LHCN-M2 (cell line): ENCODE measurements around the gene PPP1R9B. TPM values are rescaled to one million over a fixed set of nuclear protein-coding genes. Genes with fewer than 3 reads are reported as not detected.

Experiments used
- DNase-seq: peaks from one replicate; pipeline ENCODE4 v3.0.0-alpha.2; 2012; ENCODE audit warnings: low read depth
- total RNA-seq: library from RNA; depleted of rRNA; stranded (reverse); fragments of >200 nt; gene quantifications from 2 replicates; pipeline ENCODE4 v1.2.3, GENCODE V29; 2014

The PPP1R9B gene
- total RNA-seq, 1 experiment from 2014 or later: 42.7 TPM

DNA sequence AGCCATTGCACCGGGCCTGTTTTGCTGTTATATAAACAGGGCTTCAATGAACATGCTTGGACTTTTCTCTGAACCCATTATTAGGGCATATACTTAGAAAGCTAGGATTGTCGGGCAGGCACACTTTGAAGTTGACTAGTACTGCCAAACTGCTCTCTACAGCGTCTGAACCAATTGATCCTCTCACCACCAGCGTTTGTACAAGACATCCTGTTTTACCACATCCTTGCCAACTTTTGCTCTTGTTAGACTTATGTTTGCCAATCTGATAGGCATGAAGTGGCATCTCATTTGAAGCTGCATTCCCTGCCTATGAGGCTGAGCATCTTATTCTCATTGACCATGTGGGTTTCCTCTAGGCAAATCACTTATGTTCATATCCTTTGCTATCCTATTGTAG is 7.4 kb upstream of the PPP1R9B start:
- DNase-seq: no peak

DNA sequence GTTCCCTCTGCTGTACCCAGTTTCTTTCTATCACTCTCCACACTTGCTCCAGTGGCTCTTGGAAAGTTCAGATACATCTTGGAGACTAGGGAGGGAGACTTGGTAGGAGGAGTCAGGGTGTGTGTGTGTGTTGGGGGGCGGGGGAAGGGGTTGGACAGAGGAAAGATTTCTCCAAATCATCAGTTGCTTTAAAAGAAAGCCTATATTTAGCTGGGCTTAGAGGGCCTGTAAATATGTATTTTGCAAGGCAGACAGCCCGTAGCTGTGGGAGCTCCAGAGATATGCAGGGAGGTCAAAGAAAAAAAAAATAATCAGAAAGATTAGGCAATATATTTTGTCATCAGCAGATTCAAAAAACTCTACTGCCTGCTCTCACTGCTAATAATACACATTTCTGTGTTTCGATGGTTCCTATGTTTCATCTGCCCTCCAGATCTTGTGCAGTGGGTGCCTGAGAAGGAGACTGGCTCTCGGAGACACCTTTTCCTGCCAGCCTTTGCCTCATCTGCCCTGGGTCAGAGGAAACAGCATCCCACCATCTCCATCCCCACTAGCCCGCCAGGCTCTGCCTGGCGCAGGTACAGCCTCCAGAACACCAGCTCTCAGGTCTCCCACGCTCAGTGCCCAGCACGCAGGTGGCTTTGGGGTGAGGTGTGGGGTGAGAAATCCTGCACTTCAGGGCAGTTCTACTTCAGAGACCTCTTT is 4.8 kb upstream of the PPP1R9B start:
- DNase-seq: peak; percentile 48

DNA sequence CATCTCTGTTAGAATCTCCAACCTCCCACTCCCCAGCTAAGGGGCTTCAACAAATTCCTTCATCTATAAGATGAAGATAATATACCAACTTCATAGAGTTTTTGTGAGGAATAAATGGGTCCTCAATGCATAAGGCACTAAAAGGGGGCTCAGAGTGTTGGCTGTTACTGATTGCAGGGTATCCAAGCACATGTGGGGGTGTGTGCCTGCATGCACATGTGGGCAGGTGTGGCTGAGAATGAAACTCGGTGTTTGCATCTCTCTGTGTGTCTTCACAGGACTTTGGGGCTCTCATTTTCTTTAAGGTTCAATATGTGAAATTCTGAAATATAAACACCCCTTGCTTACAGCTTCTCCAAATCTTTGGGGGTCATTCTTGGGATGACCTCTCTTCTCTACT is 4.1 kb upstream of the PPP1R9B start:
- DNase-seq: no peak

DNA sequence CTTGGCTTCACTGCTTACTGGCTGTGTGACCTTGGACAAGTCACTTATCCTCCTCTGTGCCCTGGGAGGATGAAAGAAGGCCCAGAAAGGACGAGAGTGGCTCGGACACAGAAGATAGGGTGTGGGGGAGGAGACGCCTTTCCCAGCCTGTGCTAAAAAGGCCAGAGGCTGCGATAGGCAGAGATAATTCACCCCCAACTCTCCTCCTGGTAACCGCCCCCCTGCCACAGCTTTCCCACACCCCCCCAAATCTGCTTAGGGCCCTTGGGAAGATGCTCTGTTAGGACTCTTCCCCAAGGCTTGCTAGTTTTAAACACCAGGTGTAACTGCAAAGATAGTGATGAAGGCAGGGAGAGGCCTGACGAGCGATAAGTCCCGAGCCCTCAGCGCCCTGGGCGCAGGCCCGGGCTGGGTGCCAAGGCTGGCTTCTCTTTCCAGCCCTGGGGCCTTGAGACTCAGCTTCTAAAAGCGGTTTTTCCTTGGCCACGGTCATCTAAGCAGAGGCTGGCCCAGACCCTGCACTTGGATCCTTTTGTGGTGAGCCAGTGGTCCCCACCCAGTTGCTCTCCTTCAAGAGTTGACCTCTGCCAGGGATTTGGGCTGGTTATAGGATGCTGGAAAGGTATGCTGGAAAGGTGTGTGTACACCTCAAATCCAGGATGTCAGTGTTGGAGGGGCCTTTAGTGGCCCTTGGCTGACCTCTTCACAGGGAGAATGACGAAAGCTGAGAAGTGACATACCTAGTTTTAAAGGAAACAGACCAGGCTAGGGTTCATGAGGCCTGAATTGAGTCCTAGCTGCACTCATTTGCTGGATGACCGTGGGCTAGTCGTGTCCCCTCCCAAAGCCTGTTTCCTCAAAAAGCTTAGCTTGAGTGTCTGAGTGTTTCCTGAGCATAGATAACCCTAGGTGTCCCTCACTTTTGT is 3.4 kb upstream of the PPP1R9B start:
- DNase-seq: no peak

DNA sequence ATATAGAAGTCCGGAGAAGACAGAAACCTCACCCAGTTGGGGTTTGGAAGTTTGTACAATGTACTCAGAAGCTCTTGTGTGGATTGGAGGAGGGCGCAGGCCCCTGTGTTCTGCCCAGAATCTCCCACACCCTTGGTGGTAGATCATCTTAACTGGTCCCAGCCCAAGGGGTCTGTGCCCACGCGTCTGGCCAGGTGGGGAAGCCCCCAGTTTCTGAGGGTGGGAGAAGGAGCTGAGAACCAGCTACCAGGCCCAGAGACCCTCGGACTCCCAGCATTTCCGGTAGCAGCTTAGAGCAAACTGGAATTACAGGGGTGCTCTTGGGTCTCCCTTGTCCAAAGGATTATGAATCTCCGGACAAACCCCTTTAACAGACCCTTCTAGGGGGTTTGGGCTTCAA is 2.3 kb upstream of the PPP1R9B start:
- no peak for DNase-seq

DNA sequence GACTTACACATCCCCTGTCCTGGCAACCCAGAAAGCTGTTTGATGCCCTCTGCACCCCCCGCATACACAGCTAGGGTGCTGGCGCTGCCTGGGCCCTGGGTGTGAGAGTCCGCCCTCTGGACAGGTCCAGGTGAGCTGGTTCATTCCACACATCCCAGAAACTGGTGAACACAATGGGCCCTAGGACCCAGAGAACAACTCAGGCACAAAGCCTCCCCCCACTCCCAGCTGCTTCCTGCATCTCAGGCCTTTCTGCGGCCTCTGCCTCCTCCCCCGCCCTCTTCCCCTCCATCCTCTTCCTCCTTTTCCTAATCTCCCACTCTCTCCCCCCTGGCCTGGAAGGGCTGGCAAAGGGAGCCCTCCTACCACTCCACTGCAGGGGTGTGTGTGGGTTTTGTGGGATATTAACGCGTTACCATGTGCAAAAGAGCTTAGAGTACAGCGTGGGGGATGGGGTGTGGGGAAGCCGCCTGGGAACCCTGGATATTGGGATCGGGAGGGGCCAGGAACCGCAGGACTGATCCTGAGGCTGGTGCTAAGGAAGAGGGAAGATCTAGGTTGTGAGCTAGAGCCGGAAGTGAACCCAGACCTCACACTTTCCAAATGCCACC is 1.6 kb upstream of the PPP1R9B start:
- DNase-seq: peak; percentile 90

DNA sequence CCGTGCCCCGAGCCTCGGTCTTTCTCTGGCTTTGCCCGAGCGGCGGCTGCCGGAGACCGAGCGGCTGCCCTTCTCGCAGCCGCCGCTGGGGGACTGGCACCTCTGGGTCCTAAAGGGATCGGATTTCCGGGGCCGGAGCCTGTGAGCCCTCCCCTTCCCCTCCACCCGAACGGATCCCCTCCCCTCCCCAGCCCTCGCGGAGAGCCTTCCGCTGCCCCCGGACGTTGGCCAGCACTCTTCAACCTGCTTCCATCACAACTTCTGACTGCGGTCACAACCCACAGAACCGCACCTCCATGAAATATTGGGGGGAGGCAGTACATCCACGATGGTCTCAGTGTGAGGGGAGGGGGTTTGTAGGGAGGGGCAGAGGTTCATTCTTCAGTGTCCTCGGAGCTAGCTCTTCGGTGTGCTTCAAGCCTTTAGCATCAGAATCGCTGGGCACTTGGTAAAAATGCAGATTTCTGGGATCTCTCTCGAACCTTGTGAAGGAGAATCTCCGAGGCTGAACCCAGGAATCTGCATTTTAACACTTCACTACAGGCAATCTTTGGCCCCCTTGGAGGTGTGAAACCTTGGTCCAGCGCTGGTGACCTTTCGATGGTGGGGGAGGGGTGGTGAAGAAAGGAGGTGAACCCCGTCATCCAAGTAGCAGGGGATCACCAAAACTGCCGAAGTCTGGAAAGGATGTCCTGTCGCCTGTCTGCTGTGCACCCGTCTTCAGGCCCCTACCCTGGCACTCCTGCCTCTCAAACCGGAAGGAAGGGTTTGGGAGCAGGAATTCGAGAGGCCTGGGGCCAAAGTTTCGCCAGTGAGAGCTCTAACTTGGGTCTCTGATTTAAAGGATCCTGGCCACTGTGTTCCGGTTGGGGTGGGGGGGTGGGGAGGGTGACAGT is 812 bp upstream of the PPP1R9B start:
- DNase-seq: peak; percentile 87

DNA sequence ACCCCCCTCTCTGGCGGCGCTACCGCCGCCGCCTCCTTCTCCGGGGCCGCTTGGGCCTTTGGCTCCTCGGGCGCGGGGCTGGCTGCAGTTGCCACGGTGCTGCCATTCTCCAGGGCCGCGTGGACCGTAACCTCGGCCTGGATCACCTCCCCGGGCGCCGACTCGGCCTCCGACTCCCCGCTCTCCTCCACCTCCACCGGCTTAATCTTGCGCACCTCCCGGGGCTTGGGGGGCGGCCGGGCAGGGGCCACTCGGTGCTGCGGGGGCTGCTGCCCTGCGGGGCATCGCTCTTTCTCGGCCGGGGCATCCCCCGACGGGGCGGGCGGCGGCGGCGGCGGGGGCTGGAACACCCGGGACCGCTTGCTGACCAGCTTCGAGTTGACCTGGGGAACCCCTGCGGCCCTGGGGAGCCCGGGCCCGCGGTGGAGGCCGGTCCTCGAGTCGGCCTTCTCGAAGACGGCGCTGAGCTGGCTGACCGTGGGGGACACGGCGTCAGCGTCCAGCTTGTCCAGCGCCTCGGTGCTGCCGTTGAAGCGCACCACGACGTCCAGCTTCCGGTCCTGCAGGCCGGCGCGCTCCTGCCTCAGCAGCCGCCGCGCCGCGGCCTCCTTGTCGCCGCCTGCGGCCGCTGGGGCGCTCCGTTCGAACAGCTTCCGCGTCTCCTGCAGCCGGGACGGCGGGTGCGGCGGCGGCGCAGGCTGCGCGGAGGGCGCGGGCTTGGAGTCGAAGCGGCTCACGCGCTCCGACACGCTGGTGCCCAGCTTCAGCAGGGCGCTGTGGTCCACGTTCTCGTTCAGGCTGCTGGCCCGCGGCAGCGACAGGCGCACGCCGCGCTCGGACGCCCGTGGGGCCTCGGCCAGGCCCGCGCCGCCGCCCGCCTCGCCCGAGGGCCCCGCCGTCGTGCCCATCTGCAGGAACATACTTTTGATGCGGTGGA is 792 bp downstream of the PPP1R9B start:
- DNase-seq: peak; percentile 56

DNA sequence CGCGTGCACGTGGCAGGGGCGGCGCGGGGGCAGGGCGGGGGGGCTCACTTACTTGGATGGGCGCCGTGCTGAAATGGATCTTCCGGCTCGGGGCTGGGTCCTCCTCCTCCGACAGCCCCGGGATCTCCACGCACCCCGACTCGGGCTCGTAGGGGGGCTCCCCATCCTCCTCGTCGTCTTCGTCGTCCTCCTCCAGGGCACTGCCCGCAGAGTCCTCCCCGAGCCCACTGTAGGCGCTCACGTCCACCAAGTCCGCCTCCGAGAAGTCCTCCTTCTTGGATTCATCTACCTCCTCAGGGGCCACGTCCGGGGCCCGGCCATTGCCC is 1.4 kb downstream of the PPP1R9B start:
- DNase-seq: no peak

DNA sequence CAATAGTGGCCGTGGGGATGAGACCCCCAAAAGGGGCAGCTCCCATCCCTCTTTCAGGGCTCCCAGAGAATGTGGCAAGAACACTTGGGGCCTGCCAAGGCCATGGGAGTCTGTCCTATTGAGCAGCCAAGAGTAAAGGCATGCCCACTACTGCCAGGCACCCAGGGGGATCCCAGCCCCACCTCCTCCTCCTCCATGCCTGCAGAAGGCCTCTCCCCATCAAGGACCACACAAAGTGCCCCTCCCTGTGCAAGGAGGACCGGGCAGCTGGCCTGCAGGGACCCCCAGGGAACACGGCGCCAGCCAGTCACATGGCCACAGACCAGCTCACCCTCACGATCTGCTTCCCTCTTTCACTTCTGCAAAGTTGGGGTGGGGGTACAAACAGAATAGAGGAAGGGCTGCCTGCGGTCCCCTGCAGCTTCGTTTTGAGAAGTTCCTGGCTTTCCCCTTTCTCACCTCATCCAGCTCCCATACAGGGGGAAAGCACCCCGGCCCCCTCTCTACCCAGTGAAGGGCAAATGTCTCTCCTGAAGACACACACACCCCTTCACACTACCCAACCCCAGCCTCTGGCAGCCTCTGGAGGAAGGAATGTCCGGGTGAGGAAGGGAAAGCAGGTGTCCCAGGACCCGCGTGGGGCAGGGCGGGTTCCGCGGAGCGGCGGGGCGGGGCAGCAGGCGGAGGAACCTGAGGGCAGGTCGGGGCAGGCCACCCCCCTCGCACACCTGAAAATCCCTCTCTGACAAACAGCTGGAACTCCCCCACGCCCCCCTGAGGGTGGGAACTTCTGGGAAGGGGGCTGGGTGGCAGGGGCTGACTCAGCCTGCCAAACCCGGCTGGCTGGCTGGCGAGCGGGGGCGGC is 2.0 kb downstream of the PPP1R9B start:
- peak; percentile 56 for DNase-seq

DNA sequence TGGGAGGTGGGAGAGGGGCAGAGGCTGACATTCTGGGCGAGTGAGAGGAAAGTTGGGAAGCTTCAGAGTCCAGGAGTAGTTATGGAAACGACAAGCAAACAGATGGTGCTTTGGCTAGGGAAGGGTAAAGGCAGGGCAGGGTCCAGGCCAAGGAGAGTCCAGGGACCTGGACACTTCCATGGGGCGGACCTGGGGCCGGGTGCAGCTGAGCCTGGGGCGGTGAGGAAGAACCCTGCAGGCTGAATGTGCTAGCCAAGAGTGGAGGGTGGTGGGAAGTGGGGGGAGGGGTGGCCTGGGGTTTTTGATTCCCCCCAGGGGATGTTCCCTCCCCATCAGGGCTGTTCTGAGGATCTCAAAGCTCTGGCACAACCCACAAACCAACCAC is 2.6 kb downstream of the PPP1R9B start:
- DNase-seq: peak; percentile 40

DNA sequence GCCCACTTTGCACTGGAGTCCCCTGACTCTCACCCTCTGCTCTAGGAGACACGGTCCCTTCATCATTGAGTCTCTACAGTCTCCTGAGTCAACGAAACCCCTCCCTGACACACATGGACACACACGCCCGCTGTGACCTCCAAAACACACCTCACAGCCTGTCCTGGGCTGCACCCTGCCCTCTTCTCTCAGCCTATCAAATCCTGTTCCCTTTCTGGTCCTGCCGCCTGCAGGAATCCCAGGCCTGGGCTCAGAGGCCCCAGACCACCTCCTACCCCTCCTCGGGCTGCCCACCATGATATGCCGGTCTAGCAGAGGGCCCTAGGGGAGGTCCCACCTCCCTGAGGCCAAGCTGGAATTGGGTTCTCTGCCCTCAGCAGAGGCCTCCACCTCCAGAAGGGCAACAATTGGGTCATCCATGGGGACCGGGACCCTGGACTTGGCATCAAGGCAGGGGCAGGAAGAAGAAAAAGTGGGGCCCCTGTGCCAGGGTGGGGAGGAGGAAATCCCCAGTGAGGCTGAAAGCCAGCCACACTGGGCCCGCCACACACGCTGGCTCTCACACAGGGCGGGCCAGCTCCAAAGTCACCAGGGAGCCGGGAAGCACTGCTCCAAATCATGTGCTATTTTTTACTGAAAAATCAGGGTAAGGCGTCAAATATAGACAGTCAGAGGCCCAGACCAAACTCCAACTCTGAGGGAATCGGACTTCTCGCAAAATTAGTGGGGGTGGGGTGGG is 3.4 kb downstream of the PPP1R9B start:
- DNase-seq: no peak

DNA sequence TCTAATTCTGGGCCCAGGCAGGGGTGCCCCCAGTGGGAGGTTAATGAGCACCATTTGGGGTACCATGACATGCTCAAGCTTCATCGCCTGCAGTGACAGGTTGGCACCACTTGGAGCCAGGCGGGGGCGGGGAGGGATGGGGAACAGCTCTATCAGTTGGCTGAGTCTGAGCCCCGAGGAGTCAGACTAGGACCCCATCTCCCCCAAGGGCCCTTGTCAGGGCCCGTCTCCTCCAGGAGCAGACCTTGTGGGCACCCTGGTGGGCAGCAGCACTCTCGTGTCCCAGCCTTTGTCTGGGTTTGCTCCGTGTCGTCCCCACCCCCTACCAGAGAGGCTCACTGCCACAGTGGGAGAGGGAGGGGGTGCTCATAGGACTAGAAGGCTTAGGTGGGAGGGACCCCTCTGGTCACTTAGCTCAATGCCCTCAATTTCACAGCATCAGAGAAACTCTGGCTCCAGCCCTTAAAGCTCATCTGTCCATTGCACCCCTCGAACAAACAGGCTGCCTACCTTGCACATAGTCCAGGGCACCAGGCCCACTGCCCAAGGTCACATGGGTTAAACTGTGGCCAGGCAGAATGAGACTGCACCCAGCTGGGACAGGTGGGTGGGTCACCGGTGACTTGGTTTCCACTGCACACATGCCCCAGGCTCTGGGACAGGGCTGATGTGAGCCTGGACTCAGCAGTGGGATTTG is 4.1 kb downstream of the PPP1R9B start:
- DNase-seq: no peak

DNA sequence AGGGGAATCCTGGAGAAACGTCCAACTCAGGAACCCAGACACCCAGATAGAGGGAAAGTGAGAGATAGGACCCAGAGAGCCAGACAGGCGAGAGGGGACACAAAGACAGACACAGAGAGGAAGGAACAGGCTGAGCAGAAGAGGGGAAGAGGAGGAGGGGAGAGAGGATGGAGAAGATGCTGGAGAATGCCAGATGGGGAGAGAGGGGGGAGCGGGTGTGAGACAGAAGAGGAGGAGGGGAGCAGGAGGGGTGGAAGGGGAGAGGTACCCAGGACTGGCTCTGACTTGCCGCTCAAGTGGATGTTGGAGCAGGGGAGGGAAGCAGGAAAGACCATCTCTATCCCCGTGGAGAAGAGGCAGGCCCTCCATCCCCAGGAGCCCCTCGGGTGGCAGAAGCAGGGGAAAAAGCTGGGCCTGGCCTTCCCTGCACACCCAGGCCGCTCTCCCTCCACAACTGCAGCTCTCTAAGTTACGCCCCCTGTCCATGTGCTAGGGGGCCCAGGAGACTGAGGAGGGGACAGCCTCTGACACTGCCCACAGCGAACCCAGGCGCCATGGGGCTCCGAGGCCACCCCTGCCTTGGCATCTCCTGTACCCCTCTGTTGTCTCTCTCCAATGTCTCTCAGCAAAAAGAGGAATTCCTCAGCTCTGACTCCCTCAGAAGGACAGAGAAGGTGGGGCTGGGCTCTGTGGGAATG is 4.8 kb downstream of the PPP1R9B start:
- no peak for DNase-seq

DNA sequence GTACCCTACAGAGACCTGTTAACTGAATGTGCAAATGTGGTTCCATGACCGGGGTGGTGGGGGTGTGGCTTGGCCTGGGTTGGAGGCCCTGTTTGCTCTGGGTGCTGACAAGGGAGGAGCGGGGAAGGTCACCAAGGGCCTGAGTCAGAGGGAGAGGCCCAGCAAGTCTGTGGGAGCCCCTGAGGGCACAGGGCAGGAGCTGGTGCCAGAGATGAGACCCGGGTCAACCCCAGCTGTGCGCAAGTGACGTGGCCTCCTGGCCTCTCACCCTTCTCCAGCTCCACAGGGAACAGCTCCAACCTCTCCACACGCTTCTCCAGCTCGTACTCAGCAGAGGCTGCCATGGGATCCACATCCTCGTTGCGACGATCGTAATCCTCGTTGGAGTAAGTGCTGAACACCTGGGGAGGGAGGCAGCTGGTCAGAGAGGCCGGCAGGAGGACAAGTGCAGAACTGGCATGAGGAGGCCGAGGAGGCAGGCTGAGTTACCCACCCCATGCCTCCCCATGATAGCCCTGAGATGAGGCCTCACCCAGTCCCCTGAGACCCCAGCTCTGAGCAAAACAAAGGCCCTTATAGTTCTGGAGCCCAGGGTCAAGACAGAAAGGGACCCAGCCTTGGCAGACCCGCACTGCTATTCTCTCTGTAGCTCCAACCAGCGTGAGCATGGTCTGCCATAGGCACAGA is 5.5 kb downstream of the PPP1R9B start:
- DNase-seq: no peak

DNA sequence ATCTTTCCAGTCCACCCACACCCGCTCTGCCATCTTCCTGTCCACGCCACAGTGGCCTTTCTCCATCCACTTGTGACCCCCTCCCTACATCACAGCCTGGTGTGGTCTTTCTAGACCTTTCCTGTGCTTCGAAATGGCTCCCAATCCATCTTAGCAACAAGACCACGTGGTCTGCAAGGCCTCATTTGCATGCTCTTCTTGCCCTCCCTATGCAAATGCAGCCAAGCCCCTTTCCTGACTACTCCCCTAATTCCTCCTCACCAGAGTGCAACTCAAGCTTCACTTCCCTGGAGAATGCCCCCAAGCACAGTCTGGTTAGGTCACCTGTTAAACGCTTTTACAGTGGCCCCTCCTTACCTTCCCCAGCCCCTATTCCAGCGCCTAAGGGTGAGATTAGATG is 6.1 kb downstream of the PPP1R9B start:
- no peak for DNase-seq
